NCI-H510A (cell line): ENCODE measurements around the gene RAMP2.
"Not testable (repeated sequence)": the region's sequence is repeated elsewhere in the genome, so short reads cannot be mapped to it uniquely, and the experiment has no call there.

Experiments used
- DNase-seq: peaks from one replicate; lab custom pipeline; 2025; lab: John Stamatoyannopoulos, UW

Gene RAMP2

GRCh38 chr17:42769964-42770363 lies 8.9 kb downstream of the RAMP2 start:
- not testable (repeated sequence) for DNase-seq

DNA sequence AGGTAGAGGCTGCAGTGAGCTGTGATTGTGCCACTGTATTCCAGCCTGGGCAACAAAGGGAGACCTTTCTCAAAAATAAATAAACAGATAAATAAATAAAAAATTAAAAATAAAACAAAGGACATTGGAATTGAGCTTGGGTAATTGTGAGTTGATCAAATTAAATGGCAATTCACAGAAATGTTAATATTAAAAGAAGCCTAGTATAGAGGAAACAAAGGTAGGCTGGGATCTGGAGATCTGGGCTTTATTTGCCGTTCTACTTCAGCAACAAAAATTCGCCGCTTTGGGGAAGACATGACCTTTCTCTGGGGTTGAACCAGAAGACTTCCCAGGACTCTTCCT lies 11.9 kb downstream of the RAMP2 start:
- DNase-seq: no peak

DNA sequence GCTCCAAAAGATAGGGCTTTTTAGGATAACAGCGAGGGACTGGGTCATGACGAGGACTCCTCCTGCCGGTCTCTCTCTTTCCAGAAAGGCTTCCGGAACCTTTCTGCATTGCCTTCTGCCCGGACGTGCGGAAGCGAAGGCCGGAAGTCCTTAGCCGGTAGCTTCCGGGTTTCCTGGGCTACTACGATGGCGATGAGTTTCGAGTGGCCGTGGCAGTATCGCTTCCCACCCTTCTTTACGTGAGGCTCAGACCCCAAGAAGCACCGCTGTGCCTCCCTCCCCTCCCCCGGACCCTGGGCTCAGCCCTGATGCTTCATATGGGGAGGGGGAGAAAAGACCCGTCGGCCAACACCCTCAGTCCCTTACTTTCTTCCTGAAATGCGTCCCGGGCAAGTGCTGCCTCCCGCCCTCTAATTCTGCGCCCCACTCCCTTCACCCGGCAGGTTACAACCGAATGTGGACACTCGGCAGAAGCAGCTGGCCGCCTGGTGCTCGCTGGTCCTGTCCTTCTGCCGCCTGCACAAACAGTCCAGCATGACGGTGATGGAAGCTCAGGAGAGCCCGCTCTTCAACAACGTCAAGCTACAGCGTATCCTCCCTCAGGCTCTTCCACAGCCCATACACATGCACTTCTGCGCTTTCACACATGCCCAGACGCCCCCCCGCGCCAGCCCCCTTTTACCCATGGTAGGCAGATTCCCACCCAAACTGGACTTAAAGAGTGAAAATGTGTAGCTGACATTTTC lies 12.4 kb downstream of the RAMP2 start, which contains the start of gene VPS25:
TSS of gene VPS25 (plus strand) at position 160 of the 746 bp plus-strand sequence. CDS start at position 187, 27 bp downstream.
- peak; percentile 61 for DNase-seq

DNA sequence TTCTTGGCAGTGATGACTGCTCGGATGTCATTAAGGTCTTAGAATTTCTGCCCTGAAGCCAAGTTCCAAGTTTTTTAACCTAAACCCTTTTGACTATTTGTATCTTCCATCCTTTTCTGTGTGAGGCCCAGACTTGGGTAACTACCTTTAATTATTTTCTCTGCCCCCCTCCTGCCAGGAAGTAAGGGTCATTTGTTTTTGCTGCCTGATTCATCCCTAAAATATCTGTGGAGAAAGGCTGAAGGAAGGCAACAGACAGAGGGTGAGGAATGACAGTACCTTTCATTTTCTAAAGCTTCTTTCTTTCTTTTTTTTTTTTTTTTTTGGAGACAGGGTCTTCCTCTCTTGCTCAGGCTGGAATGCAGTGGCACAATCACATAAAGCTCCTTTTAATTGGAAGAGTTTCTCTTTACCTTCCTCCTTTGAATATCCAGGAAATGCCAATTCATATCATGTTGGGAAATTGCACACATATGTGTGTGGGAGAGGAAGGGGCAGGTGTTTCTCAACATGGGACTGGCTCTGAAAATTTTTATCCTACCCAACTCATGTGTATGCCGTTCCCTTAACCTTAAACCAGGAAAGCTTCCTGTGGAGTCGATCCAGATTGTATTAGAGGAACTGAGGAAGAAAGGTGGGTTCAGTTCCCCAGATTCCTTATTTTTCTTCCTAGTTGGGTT lies 13.2 kb downstream of the RAMP2 start:
- no peak for DNase-seq

- DNase-seq: no peak
Observed at GRCh38 chr17:42775534-42776098, 14.6 kb downstream of the RAMP2 start.

DNA sequence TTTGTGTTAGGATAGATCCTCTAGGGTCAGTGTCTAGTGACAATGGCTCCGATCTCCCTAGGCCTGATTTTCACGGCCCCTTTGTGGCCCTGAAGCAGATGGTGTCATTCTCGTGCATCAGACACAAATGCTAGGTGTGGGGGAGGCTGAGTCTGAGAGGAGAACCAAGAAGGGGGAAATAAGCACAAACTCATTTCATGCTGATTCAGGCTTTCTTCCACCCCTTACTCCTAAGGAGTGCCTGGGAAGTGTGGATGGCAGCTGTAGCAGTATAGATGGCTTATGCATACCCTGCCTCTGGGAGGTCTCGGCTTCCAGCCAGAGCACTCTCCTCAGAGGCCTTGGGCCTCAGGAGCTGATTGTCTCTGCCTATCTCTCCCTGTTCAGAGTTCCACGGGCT lies 17.5 kb downstream of the RAMP2 start:
- no peak for DNase-seq

DNA sequence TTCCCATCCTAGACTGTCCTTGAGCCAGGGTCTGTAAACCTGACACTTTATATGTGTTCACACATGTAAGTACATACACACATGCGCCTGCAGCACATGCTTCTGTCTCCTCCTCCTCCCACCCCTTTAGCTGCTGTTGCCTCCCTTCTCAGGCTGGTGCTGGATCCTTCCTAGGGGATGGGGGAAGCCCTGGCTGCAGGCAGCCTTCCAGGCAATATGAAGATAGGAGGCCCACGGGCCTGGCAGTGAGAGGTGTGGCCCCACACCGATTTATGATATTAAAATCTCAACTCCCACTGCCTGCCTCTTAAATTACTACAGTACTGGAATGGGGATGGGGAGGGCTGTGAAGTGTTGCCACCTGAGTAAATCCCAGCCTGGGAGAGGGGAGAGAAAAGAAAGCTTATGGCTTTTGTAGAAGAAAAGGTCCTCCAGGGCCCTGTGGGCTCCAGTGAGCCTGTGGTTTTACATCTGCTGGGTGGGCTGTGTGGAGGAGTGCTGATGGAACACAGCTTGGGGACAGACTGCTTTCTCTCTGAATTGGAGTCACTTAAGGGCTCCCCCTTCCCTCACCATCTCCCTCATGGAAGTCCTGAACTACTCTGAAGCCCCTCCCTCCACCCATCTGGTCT lies 18.4 kb downstream of the RAMP2 start:
- DNase-seq: no peak

DNA sequence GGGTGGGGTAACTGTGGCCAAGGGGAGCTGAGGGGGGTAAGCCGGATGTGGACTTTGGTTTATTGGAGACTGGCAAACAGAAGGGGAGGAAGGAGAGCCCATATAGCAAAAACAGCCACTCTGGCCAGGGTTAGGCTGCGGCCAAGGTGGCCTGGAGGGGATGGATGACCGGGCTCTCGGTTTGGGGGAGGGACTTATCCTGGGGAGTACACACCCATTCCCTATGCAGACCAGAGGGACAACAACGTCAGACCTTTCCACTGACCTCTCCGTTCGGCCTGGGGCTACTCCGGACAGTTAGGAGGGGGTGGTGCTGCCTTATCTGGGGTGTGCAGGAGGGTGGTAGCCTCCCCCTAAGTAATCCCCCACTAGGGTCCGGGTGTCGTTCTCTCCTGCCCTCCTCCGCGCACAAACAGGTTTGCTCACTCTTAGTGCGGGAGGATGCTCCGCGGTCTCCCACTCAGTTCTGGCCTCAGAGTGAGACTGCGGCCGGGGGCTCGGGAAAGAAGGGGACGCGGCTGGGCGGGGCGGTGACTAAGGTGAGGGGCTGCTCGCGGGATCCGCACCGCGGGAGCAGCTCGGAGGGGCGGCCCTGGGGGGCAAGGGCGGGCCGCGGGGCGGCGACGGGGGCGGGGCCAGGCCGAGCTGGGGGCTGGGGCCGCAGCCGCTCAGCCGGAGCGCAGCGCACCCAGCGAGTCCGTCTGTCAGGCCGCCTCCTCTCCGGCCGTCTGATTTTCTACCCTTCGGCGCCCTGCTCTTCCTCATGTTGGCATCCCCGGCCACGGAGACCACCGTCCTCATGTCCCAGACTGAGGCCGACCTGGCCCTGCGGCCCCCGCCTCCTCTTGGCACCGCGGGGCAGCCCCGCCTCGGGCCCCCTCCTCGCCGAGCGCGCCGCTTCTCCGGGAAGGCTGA lies 19.2 kb downstream of the RAMP2 start, which contains the start of gene WNK4:
TSS of gene WNK4 (plus strand) at position 675 of the 915 bp plus-strand sequence. CDS start at position 764, 89 bp downstream.
- no peak for DNase-seq

- DNase-seq: no peak
Observed at GRCh38 chr17:42780851-42781638, 20.0 kb downstream of the RAMP2 start.

- no peak for DNase-seq
Observed at GRCh38 chr17:42781639-42782165, 20.7 kb downstream of the RAMP2 start.

- DNase-seq: no peak
Observed at GRCh38 chr17:42782166-42783061, 21.4 kb downstream of the RAMP2 start.

GRCh38 chr17:42783062-42783790 lies 22.2 kb downstream of the RAMP2 start:
- DNase-seq: no peak

- DNase-seq: no peak
Observed at GRCh38 chr17:42783791-42784138, 22.7 kb downstream of the RAMP2 start.

DNA sequence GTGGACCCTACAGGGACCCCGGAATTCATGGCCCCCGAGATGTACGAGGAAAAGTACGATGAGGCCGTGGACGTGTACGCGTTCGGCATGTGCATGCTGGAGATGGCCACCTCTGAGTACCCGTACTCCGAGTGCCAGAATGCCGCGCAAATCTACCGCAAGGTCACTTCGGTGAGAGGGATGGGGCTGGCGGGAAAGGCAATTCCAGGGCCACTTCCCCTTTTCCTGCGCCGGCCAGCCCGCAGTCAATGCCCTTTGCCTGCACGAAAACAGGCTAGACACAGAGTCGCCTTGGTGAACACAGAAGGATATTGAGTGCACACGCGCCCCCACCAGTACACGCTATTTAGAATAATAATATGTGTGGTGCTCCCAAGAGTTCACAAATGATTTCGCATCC lies 23.4 kb downstream of the RAMP2 start:
- no peak for DNase-seq

- DNase-seq: no peak
Observed at GRCh38 chr17:42784811-42785592, 24.0 kb downstream of the RAMP2 start.

DNA sequence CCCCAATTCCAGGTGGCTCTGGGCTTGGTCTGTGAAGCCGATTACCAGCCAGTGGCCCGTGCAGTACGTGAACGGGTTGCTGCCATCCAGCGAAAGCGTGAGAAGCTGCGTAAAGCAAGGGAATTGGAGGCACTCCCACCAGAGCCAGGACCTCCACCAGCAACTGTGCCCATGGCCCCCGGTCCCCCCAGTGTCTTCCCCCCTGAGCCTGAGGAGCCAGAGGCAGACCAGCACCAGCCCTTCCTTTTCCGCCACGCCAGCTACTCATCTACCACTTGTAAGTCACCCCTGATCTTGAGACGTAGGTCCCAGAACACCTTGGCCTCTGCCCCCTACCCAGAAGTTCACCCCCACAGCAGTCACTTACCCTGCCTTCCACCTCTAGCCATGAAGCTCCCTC lies 26.2 kb downstream of the RAMP2 start:
- no peak for DNase-seq

DNA sequence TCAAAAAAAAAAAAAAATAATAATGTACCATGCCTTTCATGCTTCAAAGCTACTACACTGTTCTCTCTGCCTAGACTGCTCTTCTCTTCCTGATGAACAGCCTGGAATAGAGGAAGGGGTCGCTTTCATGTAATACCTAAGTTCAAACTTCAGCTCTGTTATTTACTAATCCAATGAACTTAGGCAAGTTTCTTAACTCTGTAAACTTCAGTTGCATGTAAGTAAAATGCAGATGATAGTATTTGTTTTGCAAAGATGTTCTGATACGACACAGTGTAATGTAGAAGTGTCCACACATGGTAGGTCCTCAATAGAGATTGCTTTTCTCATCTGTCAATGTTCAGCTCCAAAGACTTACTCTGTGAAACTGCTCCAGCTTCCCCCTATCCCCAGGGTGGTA lies 30.9 kb downstream of the RAMP2 start:
- no peak for DNase-seq

DNA sequence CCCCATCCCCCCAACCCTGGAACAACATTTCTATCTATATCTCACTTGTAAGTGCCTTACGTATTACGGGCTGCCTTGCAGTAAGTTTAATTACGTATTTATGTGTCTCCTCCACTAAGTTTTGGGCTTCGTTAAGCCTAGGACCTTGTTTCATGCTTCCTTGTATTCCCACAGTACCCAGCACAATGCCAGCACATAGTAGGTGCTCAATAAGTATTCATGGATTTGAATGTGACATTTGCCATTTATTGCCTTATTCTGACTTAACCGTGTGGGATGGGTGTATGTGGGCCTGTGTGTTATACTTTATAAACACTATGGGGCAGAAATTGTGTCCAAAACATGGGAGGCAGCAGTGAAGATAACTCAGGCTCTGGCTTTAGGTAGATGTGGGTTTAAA lies 31.5 kb downstream of the RAMP2 start:
- DNase-seq: no peak
